GM12873 (cell line): ENCODE measurements around the gene MSTN.

Experiments
- TF ChIP-seq, protein P1 (sequence below): IDR thresholded peaks from 2 replicates; pipeline ENCODE4 v1.5.1; 2012; ENCODE audit warnings: low read depth, mild to moderate bottlenecking, moderate library complexity, low read length, control low read depth; ENCODE audit not compliant: insufficient read depth; ENCODE audit errors: missing control alignments

Gene MSTN

DNA sequence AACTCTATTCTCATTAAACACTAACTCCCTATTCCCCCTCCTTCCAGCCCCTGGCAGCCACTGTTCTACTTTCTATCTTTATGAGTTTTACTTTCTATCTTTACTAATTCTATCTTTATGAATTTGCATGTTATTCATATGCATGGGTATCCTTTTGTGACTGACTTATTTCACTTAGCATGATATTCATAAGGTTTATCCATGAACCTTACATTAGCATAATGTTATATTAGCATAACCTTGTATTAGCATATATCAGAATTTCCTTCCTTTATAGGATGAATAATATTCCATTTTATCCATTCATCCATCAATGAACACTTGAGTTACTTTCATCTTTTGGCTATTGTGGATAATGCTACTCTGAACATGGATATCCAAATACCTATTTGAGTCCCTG lies 41.8 kb downstream of the MSTN start:
- TF ChIP-seq, protein P1, sequence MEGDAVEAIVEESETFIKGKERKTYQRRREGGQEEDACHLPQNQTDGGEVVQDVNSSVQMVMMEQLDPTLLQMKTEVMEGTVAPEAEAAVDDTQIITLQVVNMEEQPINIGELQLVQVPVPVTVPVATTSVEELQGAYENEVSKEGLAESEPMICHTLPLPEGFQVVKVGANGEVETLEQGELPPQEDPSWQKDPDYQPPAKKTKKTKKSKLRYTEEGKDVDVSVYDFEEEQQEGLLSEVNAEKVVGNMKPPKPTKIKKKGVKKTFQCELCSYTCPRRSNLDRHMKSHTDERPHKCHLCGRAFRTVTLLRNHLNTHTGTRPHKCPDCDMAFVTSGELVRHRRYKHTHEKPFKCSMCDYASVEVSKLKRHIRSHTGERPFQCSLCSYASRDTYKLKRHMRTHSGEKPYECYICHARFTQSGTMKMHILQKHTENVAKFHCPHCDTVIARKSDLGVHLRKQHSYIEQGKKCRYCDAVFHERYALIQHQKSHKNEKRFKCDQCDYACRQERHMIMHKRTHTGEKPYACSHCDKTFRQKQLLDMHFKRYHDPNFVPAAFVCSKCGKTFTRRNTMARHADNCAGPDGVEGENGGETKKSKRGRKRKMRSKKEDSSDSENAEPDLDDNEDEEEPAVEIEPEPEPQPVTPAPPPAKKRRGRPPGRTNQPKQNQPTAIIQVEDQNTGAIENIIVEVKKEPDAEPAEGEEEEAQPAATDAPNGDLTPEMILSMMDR = no peak

DNA sequence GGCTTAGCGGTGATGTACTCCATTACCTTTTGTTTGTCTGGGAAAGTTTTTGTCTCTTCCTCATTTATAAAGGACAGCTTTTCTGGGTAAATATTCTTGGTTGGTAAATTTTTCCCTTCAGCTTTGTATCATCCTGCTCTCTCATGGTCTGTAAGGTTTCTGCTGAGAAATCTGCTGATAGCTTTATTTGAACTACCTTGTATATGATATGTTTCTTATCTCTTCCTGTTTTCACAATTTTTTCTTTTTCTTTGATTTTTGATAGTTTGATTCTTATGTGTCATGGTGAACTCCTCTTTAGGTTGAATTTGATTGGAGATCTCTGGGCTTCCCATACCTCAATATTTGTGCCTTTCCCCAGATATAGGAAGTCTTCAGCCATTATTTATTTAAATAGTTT lies 44.7 kb downstream of the MSTN start:
- TF ChIP-seq, protein P1 = no peak
